Fibroblast of lung (primary cell): Measurements from ENCODE around the gene PELO.

Experiments used
- CTCF ChIP-seq, 2 donors: IDR thresholded peaks in 1 of 2; conservative IDR thresholded peaks in 1 of 2; 1 replicate in 1 of 2; 2 replicates in 1 of 2; pipeline ENCODE4 v1.5.1; 2011 to 2012; ENCODE audit warnings: low read length in 2 of 2, control low read depth in 1 of 2, inconsistent platforms in 1 of 2, low read depth in 1 of 2, mild to moderate bottlenecking in 1 of 2
- EZH2 ChIP-seq: IDR thresholded peaks from 2 replicates; pipeline ENCODE4 v1.5.1; 2012; ENCODE audit warnings: low read length, control low read depth, mild to moderate bottlenecking; ENCODE audit errors: missing control alignments

- no peak for TF ChIP-seq CTCF (conservative IDR thresholded peaks at IDR 0.05 in 1 of 2, IDR thresholded peaks at IDR 0.05 in 1 of 2; ENCODE audit: low read depth in 1 of 2, low read length in 2 of 2)
- TF ChIP-seq EZH2: no peak
These were observed 42.9 kb downstream of the PELO start for GRCh38 chr5:52830650-52831049.
